HepG2 (cell line): ENCODE results near the gene PIP5KL1. TPM values are rescaled to one million over a fixed set of nuclear protein-coding genes. Genes with fewer than 3 reads are reported as not detected.

Source experiments
- ATAC-seq: fragments of 200-7000 bp; cut with Tn5 transposase; 3 replicates; pipeline ENCODE4 v1.9.1; 2020; ENCODE audit warnings: mild to moderate bottlenecking, moderate library complexity
- BruUV-seq: library from RNA; stranded (reverse); fragments of 400-500 nt; replicated peaks from 2 replicates; lab custom pipeline; 2021; lab: Mats Ljungman, UMichigan
- CTCF ChIA-PET: fragments of 300-600 bp; formaldehyde crosslinking; extraction: SDS; loops from one replicate; lab custom pipeline; 2021; ENCODE audit warnings: low total read pairs, inconsistent platforms, low intra/inter-chr PET ratio; lab: Yijun Ruan, JAX
- POLR2A ChIA-PET: fragments of 350-600 bp; sonication (Branson Sonifier 250); formaldehyde crosslinking; loops from one replicate; lab custom pipeline; 2020; ENCODE audit warnings: antibody characterized with exemption, inconsistent platforms; lab: Yijun Ruan, JAX
- DNase-seq: peaks from one replicate; pipeline ENCODE4 v3.0.0-alpha.2; 2015; ENCODE audit warnings: low spot score
- FAIRE-seq: peaks from 3 replicates; lab custom pipeline; 2011; peaks lifted over from hg19 to GRCh38; lab: Jason Lieb, UNC
- H2AFZ ChIP-seq: one replicate; pipeline ENCODE4 v1.6.1; 2011; ENCODE audit warnings: low read length, inconsistent platforms
- H3K27ac ChIP-seq: fragments of 300-600 bp; 3 replicates; pipeline ENCODE4 v1.8.0; 2011; ENCODE audit warnings: mixed run types, mild to moderate bottlenecking, mixed read lengths, low read length, inconsistent platforms; ENCODE audit not compliant: insufficient read depth; ENCODE audit errors: extremely low read length
- H3K27me3 ChIP-seq, 2 experiments: fragments of 200-600 bp in 1 of 2; 2 replicates in 1 of 2; 3 replicates in 1 of 2; pipeline versions ENCODE4 v1.6.0 to v1.8.0; 2011; ENCODE audit warnings: low read length in 2 of 2, mild to moderate bottlenecking in 2 of 2, moderate library complexity in 2 of 2, inconsistent platforms in 1 of 2; ENCODE audit not compliant: insufficient read depth in 2 of 2, control insufficient read depth in 1 of 2
- H3K36me3 ChIP-seq, 2 experiments: fragments of 200-600 bp in 1 of 2; replicated peaks in 1 of 2; 2 replicates in 1 of 2; 3 replicates in 1 of 2; pipeline versions ENCODE4 v1.5.1 to v1.8.0; 2011; ENCODE audit warnings: low read length in 2 of 2, inconsistent platforms in 1 of 2; ENCODE audit not compliant: insufficient read depth in 2 of 2, control insufficient read depth in 1 of 2
- H3K4me1 ChIP-seq: 2 replicates; pipeline ENCODE4 v1.5.1; 2012; ENCODE audit warnings: low read length, inconsistent platforms; ENCODE audit not compliant: insufficient read depth
- H3K4me2 ChIP-seq: 2 replicates; pipeline ENCODE4 v1.6.0; 2011; ENCODE audit warnings: low read depth, low read length, inconsistent platforms
- H3K4me3 ChIP-seq, 3 experiments: fragments of 200-600 bp in 1 of 3; sonication (generic), shearing (Covaris generic) in 1 of 3; replicated peaks in 1 of 3; 2 replicates each; pipeline ENCODE4 v1.5.1; 2011 to 2016; ENCODE audit warnings: low read length in 3 of 3, inconsistent platforms in 2 of 3, low read depth in 2 of 3, mild to moderate bottlenecking in 2 of 3, control low read depth in 1 of 3, mixed read lengths in 1 of 3; ENCODE audit not compliant: insufficient read depth in 1 of 3
- H3K79me2 ChIP-seq: one replicate; pipeline ENCODE4 v1.6.1; 2011; ENCODE audit warnings: low read length, inconsistent platforms; ENCODE audit not compliant: insufficient read depth
- H3K9ac ChIP-seq: 2 replicates; pipeline ENCODE4 v1.6.0; 2011; ENCODE audit warnings: mild to moderate bottlenecking, low read depth, low read length, inconsistent platforms; ENCODE audit not compliant: insufficient read depth
- H3K9me3 ChIP-seq: 2 replicates; pipeline ENCODE4 v1.5.1; 2012; ENCODE audit warnings: mild to moderate bottlenecking, low read length
- H4K20me1 ChIP-seq: 2 replicates; pipeline ENCODE4 v1.6.0; 2011; ENCODE audit warnings: inconsistent platforms, mild to moderate bottlenecking, low read length, moderate library complexity; ENCODE audit not compliant: insufficient read depth
- DDIT3 ChIP-seq: sonication (generic); formaldehyde crosslinking; IDR thresholded peaks from 2 replicates; pipeline ENCODE4 v1.4.0; 2020; ENCODE audit warnings: mild to moderate bottlenecking, missing genetic modification reagents
- FOXP4 ChIP-seq: sonication (generic); formaldehyde crosslinking; IDR thresholded peaks from 2 replicates; pipeline ENCODE4 v1.4.0; 2020; ENCODE audit warnings: missing genetic modification reagents
- PCBP1 ChIP-seq: fragments of 200-400 bp; formaldehyde crosslinking; IDR thresholded peaks from 2 replicates; pipeline ENCODE4 v1.6.1; 2017; ENCODE audit warnings: mild to moderate bottlenecking, low read depth, low read length, borderline replicate concordance
- SP5 ChIP-seq: IDR thresholded peaks from 2 replicates; pipeline ENCODE4 v1.6.1; 2016; ENCODE audit warnings: low read depth, borderline replicate concordance
- ZGPAT ChIP-seq: IDR thresholded peaks from 2 replicates; pipeline ENCODE4 v1.6.1; 2016; ENCODE audit warnings: mild to moderate bottlenecking
- WGBS: methylation state at CpG from one replicate; pipeline ENCODE4 v1.1.6; 2017; ENCODE audit warnings: low lambda C conversion rate; 5-methylcytosine and 5-hydroxymethylcytosine counted together
- in situ Hi-C: cut with HindIII; loops from 2 replicates; pipeline ENCODE4 v1.10.0; 2017; ENCODE audit warnings: low pct_unique_long_range_greater_than_20kb; ENCODE audit not compliant: extremely low pct_ligation_motif_present
- intact Hi-C: fragments of 100-400 bp; cut with micrococcal nuclease; formaldehyde crosslinking; loops from one replicate; pipeline ENCODE4 v1.10.0; 2022; ENCODE audit not compliant: unreplicated experiment
- polyA plus RNA-seq, 8 experiments: library from polyadenylated mRNA; depleted of rRNA in 3 of 8; stranded (reverse) in 7 of 8; unstranded in 1 of 8; fragments of >200 nt; fragmentation: Illumina TruSeq in 4 of 8; extraction: Trizol in 4 of 8; gene quantifications; 2 replicates each; pipeline versions ENCODE4 v1.2.1 to v1.2.3, GENCODE V29; 2011 to 2016; ENCODE audit warnings: low read depth in 4 of 8, missing spikeins in 1 of 8, mixed read lengths in 1 of 8; ENCODE audit not compliant: insufficient read depth in 1 of 8
- total RNA-seq, 5 experiments: library from RNA; depleted of rRNA; stranded (reverse); fragments of >200 nt; fragmentation: Illumina TruSeq; extraction: Trizol; gene quantifications; 2 replicates each; pipeline ENCODE4 v1.2.3, GENCODE V29; 2016; ENCODE audit warnings: low read depth in 1 of 5

PIP5KL1 gene
- total and polyA plus RNA-seq, 2 of the 13 experiments (the other 11 are each of a cell fraction or from before 2014, with no cell fraction given): 0.20 to 0.49 TPM

GRCh38 chr9:127927201-127927987, 3.2 kb downstream of the PIP5KL1 start:
- H3K36me3 ChIP-seq: no peaks in the 10 kb centered on the region
- in situ Hi-C loops: loop anchor here (5.0 to 10.0 kb wide), 2 partner anchors 330 to 423 kb away; no protein-coding TSS in a partner anchor
- TF ChIP-seq PCBP1 (0 out of 2 replicates have a peak, but pooled peaks have one; percentile 19), SP5 (CRISPR knock-in tag) (no peak), FOXP4 (CRISPR knock-in tag) (no peak), DDIT3 (CRISPR knock-in tag) (no peak), ZGPAT (CRISPR knock-in tag) (no peak)
- TF ChIP-seq, all 625 proteins: peak for 1
- intact Hi-C loops: no loop called here
- peak overlapping the region; percentile 44 for H3K4me2 ChIP-seq
- no peak overlapping the region for H3K27ac ChIP-seq
- peaks cover 0 to 38% of the 10 kb centered on the region in 2 experiments for H3K27me3 ChIP-seq
- no peaks in the 10 kb centered on the region for H4K20me1 ChIP-seq
- peak overlapping the region in 2 of 3 experiments; percentile 28 to 50; a peak in 3 of 6 replicates for H3K4me3 ChIP-seq
- H3K9me3 ChIP-seq: no peaks in the 10 kb centered on the region
- H3K9ac ChIP-seq: no peak overlapping the region
- FAIRE-seq (no peak), ATAC-seq (peak; percentile 3), DNase-seq (no peak)
- peaks cover 36% of the 10 kb centered on the region for H3K4me1 ChIP-seq
- no TSS peak for BruUV-seq
- 32% methylated on average over 29 of the region's 56 CpGs for WGBS
- ChIA-PET CTCF (no interaction called here), POLR2A (no interaction called here)
- H3K79me2 ChIP-seq: no peaks in the 10 kb centered on the region
- H2AFZ ChIP-seq: no peak overlapping the region
